CD4-positive, alpha-beta T cell (primary cell): ENCODE data around the gene IL12RB1. TPM values are rescaled to one million over a fixed set of nuclear protein-coding genes. Genes with fewer than 3 reads are reported as not detected.

ENCODE experiments used
- ATAC-seq: fragments of 200-7000 bp; cut with Tn5 transposase; one replicate; pipeline ENCODE4 v1.10.0; 2022; ENCODE audit warnings: mild to moderate bottlenecking; ENCODE audit not compliant: poor library complexity
- CTCF ChIA-PET: fragments of 350-600 bp; sonication (Branson Sonifier 250); formaldehyde crosslinking; loops from one replicate; lab custom pipeline; 2021; ENCODE audit warnings: antibody characterized with exemption, inconsistent platforms; lab: Charles Lee
- POLR2A ChIA-PET: fragments of 350-600 bp; sonication (Branson Sonifier 250); formaldehyde crosslinking; loops from one replicate; lab custom pipeline; 2021; ENCODE audit warnings: antibody characterized with exemption, inconsistent platforms; lab: Charles Lee
- DNase-seq, 14 experiments: peaks; one replicate each; pipeline ENCODE4 v3.0.0-alpha.2; 2013 to 2020; ENCODE audit warnings: mixed read lengths in 2 of 14
- H3K27ac ChIP-seq, 2 donors: one replicate each; pipeline versions ENCODE4 v1.5.1 to v1.7.0; 2013; ENCODE audit warnings: low read length in 2 of 2, low read depth in 1 of 2, mild to moderate bottlenecking in 1 of 2
- H3K27me3 ChIP-seq, 2 experiments: 1 replicate in 1 of 2; 2 replicates in 1 of 2; pipeline versions ENCODE4 v1.6.1 to v1.7.0; 2013; ENCODE audit warnings: low read length in 2 of 2, control low read depth in 1 of 2, mild to moderate bottlenecking in 1 of 2, moderate library complexity in 1 of 2; ENCODE audit not compliant: insufficient read depth in 2 of 2, control insufficient read depth in 1 of 2
- H3K36me3 ChIP-seq: one replicate; pipeline ENCODE4 v1.6.1; 2013; ENCODE audit warnings: low read length, control low read depth; ENCODE audit not compliant: insufficient read depth
- H3K4me1 ChIP-seq: one replicate; pipeline ENCODE4 v1.6.1; 2013; ENCODE audit warnings: low read length, control low read depth; ENCODE audit not compliant: insufficient read depth
- H3K4me3 ChIP-seq: one replicate; pipeline ENCODE4 v1.5.1; 2013; ENCODE audit warnings: mild to moderate bottlenecking, low read length, moderate library complexity
- H3K9me3 ChIP-seq, 2 experiments: 1 replicate in 1 of 2; 2 replicates in 1 of 2; pipeline versions ENCODE4 v1.6.1 to v1.7.0; 2013; ENCODE audit warnings: low read length in 2 of 2, mild to moderate bottlenecking in 2 of 2, control low read depth in 1 of 2, moderate library complexity in 1 of 2; ENCODE audit not compliant: control insufficient read depth in 1 of 2, insufficient read depth in 1 of 2
- H3K27ac Mint-ChIP-seq: one replicate; pipeline ENCODE4 v1.8.0; 2020; ENCODE audit warnings: mixed read lengths
- H3K27me3 Mint-ChIP-seq: one replicate; pipeline ENCODE4 v1.8.0; 2021; ENCODE audit warnings: mixed read lengths
- H3K36me3 Mint-ChIP-seq: one replicate; pipeline ENCODE4 v1.8.0; 2021; ENCODE audit warnings: low read depth, mixed read lengths
- H3K4me1 Mint-ChIP-seq: one replicate; pipeline ENCODE4 v1.8.0; 2021; ENCODE audit warnings: low read depth, mixed read lengths
- H3K4me3 Mint-ChIP-seq: one replicate; pipeline ENCODE4 v1.8.0; 2020; ENCODE audit warnings: mild to moderate bottlenecking, mixed read lengths
- H3K9me3 Mint-ChIP-seq: one replicate; pipeline ENCODE4 v1.8.0; 2020; ENCODE audit warnings: mixed read lengths
- CTCF ChIP-seq: fragments of 200-600 bp; IDR thresholded peaks from one replicate; pipeline ENCODE4 v1.8.0; 2022; ENCODE audit warnings: antibody characterized with exemption, mild to moderate bottlenecking
- intact Hi-C, 2 experiments: fragments of 100-400 bp; cut with DNase I in 1 of 2; cut with micrococcal nuclease in 1 of 2; formaldehyde crosslinking; loops; one replicate each; pipeline versions ENCODE4 v1.15.1 to v1.9.0; 2023 to 2025; cut with DNase I, micrococcal nuclease
- total RNA-seq, 174 experiments: library from RNA in 2 of 174; stranded (reverse) in 2 of 174; gene quantifications; one replicate each; pipeline ENCODE4 v1.2.3 and lab custom pipeline; 2021 to 2026

IL12RB1 gene
- total RNA-seq, 2 experiments from 2014 or later, result 20.5 to 22.5 TPM

- Mint-ChIP-seq H3K4me3 (no peak overlapping the region), H3K36me3 (peaks cover 3% of the 10 kb centered on the region), H3K9me3 (no peaks in the 10 kb centered on the region), H3K4me1 (peaks cover 48% of the 10 kb centered on the region), H3K27me3 (no peaks in the 10 kb centered on the region), H3K27ac (peak overlapping the region; percentile 82)
- H3K4me3 ChIP-seq, result no peak overlapping the region
- no peaks in the 10 kb centered on the region for H3K9me3 ChIP-seq
- H3K4me1 ChIP-seq, result peaks cover 60% of the 10 kb centered on the region
- ChIA-PET CTCF (interaction anchor here (0.6 kb wide), 1 partner anchor 267 kb away, joined by 3 read pairs; no protein-coding TSS in a partner anchor), POLR2A (interaction anchor here (1.5 to 7.9 kb wide), 2 partner anchors 15 to 93 kb away, joined by 3 to 99 read pairs; no protein-coding TSS in a partner anchor)
- DNase-seq, result peak in 1 of 14 experiments; percentile 45
- intact Hi-C loops, result no loop called here
- H3K27me3 ChIP-seq, result no peaks in the 10 kb centered on the region
- no peak for ATAC-seq
- H3K27ac ChIP-seq, result peak overlapping the region in 1 of 2 donors; percentile 7
- TF ChIP-seq CTCF, result no peak
- H3K36me3 ChIP-seq, result no peaks in the 10 kb centered on the region
Measured at GRCh38 chr19:18093439-18094161, 6.9 kb upstream of the IL12RB1 start.

GRCh38 chr19:18091217-18091608, 4.5 kb upstream of the IL12RB1 start:
- H3K9me3 Mint-ChIP-seq, result no peaks in the 10 kb centered on the region
- no peaks in the 10 kb centered on the region for H3K27me3 Mint-ChIP-seq
- Histone ChIP-seq H3K36me3 (no peaks in the 10 kb centered on the region), H3K9me3 (no peaks in the 10 kb centered on the region), H3K4me3 (no peak overlapping the region), H3K4me1 (peaks cover 67% of the 10 kb centered on the region), H3K27me3 (no peaks in the 10 kb centered on the region), H3K27ac (peak overlapping the region; percentile 74 to 93)
- H3K4me3 Mint-ChIP-seq, result peak overlapping the region; percentile 82
- DNase-seq (peak; percentile 55 to 94 (median 74)), ATAC-seq (peak; percentile 69)
- POLR2A ChIA-PET, result interaction anchor here (0.9 to 7.9 kb wide), 15 partner anchors 17 to 231 kb away, joined by 3 to 99 read pairs (median 6); partner anchors contain the start of genes CCDC124, JUND, LSM4 and MPV17L2
- CTCF ChIA-PET, result interaction anchor here (0.9 to 2.8 kb wide), 4 partner anchors 22 to 188 kb away, joined by 3 to 10 read pairs (median 7); partner anchors contain the start of gene PIK3R2
- peak overlapping the region; percentile 98 for H3K27ac Mint-ChIP-seq
- intact Hi-C loops, result no loop called here
- peaks cover 58% of the 10 kb centered on the region for H3K4me1 Mint-ChIP-seq
- H3K36me3 Mint-ChIP-seq, result peaks cover 9% of the 10 kb centered on the region
- no peak for TF ChIP-seq CTCF

- Mint-ChIP-seq H3K27ac (peak overlapping the region; percentile 98), H3K36me3 (peaks cover 9% of the 10 kb centered on the region), H3K4me3 (peak overlapping the region; percentile 82), H3K27me3 (no peaks in the 10 kb centered on the region), H3K9me3 (no peaks in the 10 kb centered on the region), H3K4me1 (peaks cover 61% of the 10 kb centered on the region)
- ChIA-PET CTCF (interaction anchor here (1.8 to 2.8 kb wide), 2 partner anchors 27 to 62 kb away, joined by 9 to 10 read pairs; partner anchors contain the start of gene PIK3R2), POLR2A (interaction anchor here (0.9 to 7.9 kb wide), 15 partner anchors 17 to 232 kb away, joined by 3 to 99 read pairs (median 6); partner anchors contain the start of genes CCDC124, JUND, LSM4 and MPV17L2)
- peak in 1 of 14 experiments; percentile 44 for DNase-seq
- Histone ChIP-seq H3K9me3 (no peaks in the 10 kb centered on the region), H3K4me1 (peaks cover 72% of the 10 kb centered on the region), H3K27me3 (no peaks in the 10 kb centered on the region), H3K27ac (peak overlapping the region; percentile 74 to 93), H3K36me3 (no peaks in the 10 kb centered on the region), H3K4me3 (no peak overlapping the region)
- TF ChIP-seq CTCF, result no peak
- no peak for ATAC-seq
- intact Hi-C loops, result no loop called here
Measured at GRCh38 chr19:18090545-18091216, 3.9 kb upstream of the IL12RB1 start.
